Glutamatergic neuron (in vitro differentiated cells): ENCODE results near the gene SIK3. TPM values are rescaled to one million over a fixed set of nuclear protein-coding genes. Genes with fewer than 3 reads are reported as not detected.

Source experiments
- DNase-seq: peaks from one replicate; pipeline ENCODE4 v3.0.0; 2022
- H3K27ac Mint-ChIP-seq: one replicate; pipeline ENCODE4 v1.8.0; 2020; ENCODE audit warnings: mild to moderate bottlenecking, mixed read lengths, inconsistent platforms; ENCODE audit not compliant: unreplicated experiment
- H3K27me3 Mint-ChIP-seq: one replicate; pipeline ENCODE4 v1.8.0; 2020; ENCODE audit warnings: mild to moderate bottlenecking, moderate library complexity, mixed read lengths, inconsistent platforms; ENCODE audit not compliant: unreplicated experiment
- H3K36me3 Mint-ChIP-seq: one replicate; pipeline ENCODE4 v1.8.0; 2020; ENCODE audit warnings: mild to moderate bottlenecking, mixed read lengths, inconsistent platforms; ENCODE audit not compliant: unreplicated experiment
- H3K4me1 Mint-ChIP-seq: one replicate; pipeline ENCODE4 v1.8.0; 2020; ENCODE audit warnings: mild to moderate bottlenecking, low read depth, mixed read lengths, inconsistent platforms; ENCODE audit not compliant: unreplicated experiment
- H3K4me3 Mint-ChIP-seq: one replicate; pipeline ENCODE4 v1.8.0; 2020; ENCODE audit warnings: mild to moderate bottlenecking, mixed read lengths, inconsistent platforms; ENCODE audit not compliant: unreplicated experiment
- H3K9me3 Mint-ChIP-seq: one replicate; pipeline ENCODE4 v1.8.0; 2020; ENCODE audit warnings: mild to moderate bottlenecking, moderate library complexity, mixed read lengths, inconsistent platforms; ENCODE audit not compliant: unreplicated experiment
- total RNA-seq: library from RNA; stranded (reverse); fragmentation: NEBNext Ultra II Directional; extraction: Animal tissue kit (Norgen Biotek cat#: 25700); gene quantifications from one replicate; pipeline ENCODE4 v1.2.1, GENCODE V29; 2021; ENCODE audit not compliant: unreplicated experiment
- TF ChIP-seq, protein P1 (sequence below): fragments of 200-600 bp; sonication (generic); IDR thresholded peaks from one replicate; pipeline ENCODE4 v1.5.0; 2021; ENCODE audit not compliant: partially characterized antibody, unreplicated experiment

The SIK3 gene
- total RNA-seq, 1 donor from 2014 or later: 22.2 TPM

GRCh38 chr11:116890193-116890592 is 208.0 kb downstream of the SIK3 start:
- Mint-ChIP-seq H3K4me1 (no peaks in the 10 kb centered on the region), H3K36me3 (no peaks in the 10 kb centered on the region), H3K9me3 (no peaks in the 10 kb centered on the region), H3K4me3 (no peak overlapping the region), H3K27me3 (peaks cover 2% of the 10 kb centered on the region), H3K27ac (no peak overlapping the region)
- TF ChIP-seq, protein P1, sequence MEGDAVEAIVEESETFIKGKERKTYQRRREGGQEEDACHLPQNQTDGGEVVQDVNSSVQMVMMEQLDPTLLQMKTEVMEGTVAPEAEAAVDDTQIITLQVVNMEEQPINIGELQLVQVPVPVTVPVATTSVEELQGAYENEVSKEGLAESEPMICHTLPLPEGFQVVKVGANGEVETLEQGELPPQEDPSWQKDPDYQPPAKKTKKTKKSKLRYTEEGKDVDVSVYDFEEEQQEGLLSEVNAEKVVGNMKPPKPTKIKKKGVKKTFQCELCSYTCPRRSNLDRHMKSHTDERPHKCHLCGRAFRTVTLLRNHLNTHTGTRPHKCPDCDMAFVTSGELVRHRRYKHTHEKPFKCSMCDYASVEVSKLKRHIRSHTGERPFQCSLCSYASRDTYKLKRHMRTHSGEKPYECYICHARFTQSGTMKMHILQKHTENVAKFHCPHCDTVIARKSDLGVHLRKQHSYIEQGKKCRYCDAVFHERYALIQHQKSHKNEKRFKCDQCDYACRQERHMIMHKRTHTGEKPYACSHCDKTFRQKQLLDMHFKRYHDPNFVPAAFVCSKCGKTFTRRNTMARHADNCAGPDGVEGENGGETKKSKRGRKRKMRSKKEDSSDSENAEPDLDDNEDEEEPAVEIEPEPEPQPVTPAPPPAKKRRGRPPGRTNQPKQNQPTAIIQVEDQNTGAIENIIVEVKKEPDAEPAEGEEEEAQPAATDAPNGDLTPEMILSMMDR: no peak
- DNase-seq: no peak

- Mint-ChIP-seq H3K4me3 (no peak overlapping the region), H3K36me3 (no peaks in the 10 kb centered on the region), H3K27me3 (peaks cover 2% of the 10 kb centered on the region), H3K4me1 (no peaks in the 10 kb centered on the region), H3K9me3 (no peaks in the 10 kb centered on the region), H3K27ac (no peak overlapping the region)
- DNase-seq: no peak
- TF ChIP-seq, protein P1: no peak
These were observed 209.2 kb downstream of the SIK3 start for GRCh38 chr11:116888884-116889549.

DNA sequence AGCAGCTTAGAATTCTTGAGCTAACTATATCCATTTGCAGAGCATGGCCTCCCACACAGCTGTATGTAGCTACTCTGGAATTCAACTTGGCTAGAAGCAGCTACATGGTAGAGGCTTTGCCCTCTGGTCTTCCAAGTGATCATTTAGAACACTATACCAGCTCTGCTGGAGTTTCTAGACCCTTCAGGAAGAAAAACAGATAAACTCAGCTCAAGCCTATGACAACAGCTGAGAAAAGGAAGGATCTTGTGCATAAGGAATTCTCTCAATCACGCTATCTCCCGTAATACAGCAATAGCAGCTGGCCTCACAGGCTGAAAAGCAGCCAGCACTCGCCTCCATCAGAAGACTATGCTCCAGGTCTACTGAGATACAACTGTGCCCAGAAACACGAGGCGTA is 210.2 kb downstream of the SIK3 start:
- Mint-ChIP-seq H3K27me3 (peaks cover 2% of the 10 kb centered on the region), H3K27ac (no peak overlapping the region), H3K9me3 (no peaks in the 10 kb centered on the region), H3K36me3 (no peaks in the 10 kb centered on the region), H3K4me3 (no peak overlapping the region), H3K4me1 (no peaks in the 10 kb centered on the region)
- no peak for DNase-seq
- TF ChIP-seq, protein P1: no peak

- Mint-ChIP-seq H3K4me1 (no peaks in the 10 kb centered on the region), H3K27ac (no peak overlapping the region), H3K4me3 (no peak overlapping the region), H3K9me3 (no peaks in the 10 kb centered on the region), H3K36me3 (no peaks in the 10 kb centered on the region), H3K27me3 (peaks cover 2% of the 10 kb centered on the region)
- DNase-seq: no peak
- TF ChIP-seq, protein P1: no peak
These were observed 212.1 kb downstream of the SIK3 start for GRCh38 chr11:116885951-116886655.

DNA sequence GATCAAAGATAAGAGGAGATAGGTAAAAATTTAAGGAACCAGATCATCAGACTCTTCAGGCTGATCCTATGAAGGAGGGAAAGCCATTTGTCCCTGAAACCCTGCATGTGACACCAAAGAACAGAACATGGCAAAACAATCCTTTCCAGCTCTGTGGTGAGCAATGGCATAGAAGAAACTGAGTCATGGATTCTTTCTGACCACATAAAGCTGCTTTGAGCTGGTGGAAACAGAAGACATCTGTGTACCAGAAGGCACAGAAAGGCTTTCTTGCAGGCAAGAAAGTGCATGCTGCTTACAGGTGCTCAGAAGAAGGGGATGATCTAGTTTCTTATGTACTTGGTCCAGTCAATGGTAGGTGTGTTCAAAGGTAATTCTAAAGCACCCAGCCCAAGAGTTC is 215.8 kb downstream of the SIK3 start:
- no peaks in the 10 kb centered on the region for H3K36me3 Mint-ChIP-seq
- H3K9me3 Mint-ChIP-seq: no peaks in the 10 kb centered on the region
- peaks cover 2% of the 10 kb centered on the region for H3K27me3 Mint-ChIP-seq
- no peak overlapping the region for H3K27ac Mint-ChIP-seq
- TF ChIP-seq, protein P1: no peak
- no peak for DNase-seq
- no peak overlapping the region for H3K4me3 Mint-ChIP-seq
- no peaks in the 10 kb centered on the region for H3K4me1 Mint-ChIP-seq
